H9 (cell line): Measurements from ENCODE around the gene CREB3L2. TPM values are rescaled to one million over a fixed set of nuclear protein-coding genes. Genes with fewer than 3 reads are reported as not detected.

Source experiments
- DNase-seq: peaks from one replicate; pipeline ENCODE4 v3.0.0-alpha.2; 2017
- H2AFZ ChIP-seq: one replicate; pipeline ENCODE4 v1.6.1; 2013; ENCODE audit warnings: mild to moderate bottlenecking, low read length, control low read depth, moderate library complexity
- H2AK5ac ChIP-seq: 2 replicates; pipeline ENCODE4 v1.6.1; 2013; ENCODE audit warnings: low read length, control low read depth, mixed read lengths; ENCODE audit not compliant: insufficient read length
- H2BK120ac ChIP-seq: one replicate; pipeline ENCODE4 v1.6.1; 2013; ENCODE audit warnings: low read depth, mild to moderate bottlenecking, low read length, control low read depth, inconsistent platforms; ENCODE audit not compliant: poor library complexity, severe bottlenecking
- H2BK12ac ChIP-seq: 2 replicates; pipeline ENCODE4 v1.6.1; 2013; ENCODE audit warnings: low read length, control low read depth, mixed read lengths, low read depth; ENCODE audit not compliant: insufficient read length
- H2BK15ac ChIP-seq: 2 replicates; pipeline ENCODE4 v1.6.1; 2013; ENCODE audit warnings: low read depth, low read length, control low read depth
- H2BK20ac ChIP-seq: one replicate; pipeline ENCODE4 v1.6.1; 2013; ENCODE audit warnings: low read depth, mild to moderate bottlenecking, low read length, control low read depth, inconsistent platforms; ENCODE audit not compliant: poor library complexity, severe bottlenecking
- H2BK5ac ChIP-seq: 2 replicates; pipeline ENCODE4 v1.6.1; 2013; ENCODE audit warnings: low read length, control low read depth, mixed read lengths; ENCODE audit not compliant: insufficient read length
- H3K14ac ChIP-seq: 2 replicates; pipeline ENCODE4 v1.6.1; 2013; ENCODE audit warnings: low read length, control low read depth; ENCODE audit not compliant: insufficient read depth
- H3K18ac ChIP-seq: 2 replicates; pipeline ENCODE4 v1.6.1; 2013; ENCODE audit warnings: low read depth, mild to moderate bottlenecking, mixed read lengths, low read length, control low read depth; ENCODE audit not compliant: insufficient read length
- H3K23ac ChIP-seq: 2 replicates; pipeline ENCODE4 v1.6.1; 2013; ENCODE audit warnings: low read length, control low read depth, mixed read lengths, low read depth; ENCODE audit not compliant: insufficient read length
- H3K23me2 ChIP-seq: 2 replicates; pipeline ENCODE4 v1.6.1; 2013; ENCODE audit warnings: low read depth, mild to moderate bottlenecking, mixed read lengths, low read length, control low read depth; ENCODE audit not compliant: insufficient read length, poor library complexity, severe bottlenecking
- H3K27ac ChIP-seq: 2 replicates; pipeline ENCODE4 v1.5.1; 2013; ENCODE audit warnings: low read length, control low read depth, mixed read lengths, low read depth; ENCODE audit not compliant: insufficient read length
- H3K27me3 ChIP-seq: 2 replicates; pipeline ENCODE4 v1.6.1; 2013; ENCODE audit warnings: low read length, control low read depth, inconsistent platforms; ENCODE audit not compliant: insufficient read depth
- H3K4ac ChIP-seq: 2 replicates; pipeline ENCODE4 v1.6.1; 2013; ENCODE audit warnings: low read depth, mild to moderate bottlenecking, control low read depth, inconsistent platforms, low read length, moderate library complexity
- H3K4me1 ChIP-seq: 2 replicates; pipeline ENCODE4 v1.6.1; 2013; ENCODE audit warnings: low read length, control low read depth, inconsistent platforms; ENCODE audit not compliant: insufficient read depth
- H3K4me2 ChIP-seq: 2 replicates; pipeline ENCODE4 v1.6.1; 2013; ENCODE audit warnings: low read length, control low read depth, mixed read lengths; ENCODE audit not compliant: insufficient read length, insufficient read depth
- H3K56ac ChIP-seq: 2 replicates; pipeline ENCODE4 v1.6.1; 2013; ENCODE audit warnings: low read depth, mild to moderate bottlenecking, mixed read lengths, low read length, control low read depth; ENCODE audit not compliant: insufficient read length
- H3K79me1 ChIP-seq: 2 replicates; pipeline ENCODE4 v1.6.1; 2013; ENCODE audit warnings: low read depth, mild to moderate bottlenecking, moderate library complexity, low read length, control low read depth, inconsistent platforms; ENCODE audit not compliant: insufficient read depth, poor library complexity, severe bottlenecking
- H3K79me2 ChIP-seq: 2 replicates; pipeline ENCODE4 v1.6.1; 2013; ENCODE audit warnings: low read length, control low read depth, inconsistent platforms; ENCODE audit not compliant: insufficient read depth
- H3K9ac ChIP-seq: 2 replicates; pipeline ENCODE4 v1.6.1; 2013; ENCODE audit warnings: low read length, control low read depth, mixed read lengths; ENCODE audit not compliant: insufficient read length; ENCODE audit errors: extremely low read depth
- H3K9me3 ChIP-seq: one replicate; pipeline ENCODE4 v1.6.1; 2013; ENCODE audit warnings: low read depth, low read length, inconsistent platforms; ENCODE audit not compliant: control insufficient read depth
- H3T11ph ChIP-seq: one replicate; pipeline ENCODE4 v1.6.1; 2013; ENCODE audit warnings: mild to moderate bottlenecking, low read length, control low read depth, inconsistent platforms
- H4K20me1 ChIP-seq: one replicate; pipeline ENCODE4 v1.6.1; 2013; ENCODE audit not compliant: control insufficient read depth, insufficient read length, insufficient read depth
- H4K5ac ChIP-seq: 2 replicates; pipeline ENCODE4 v1.6.1; 2013; ENCODE audit warnings: low read depth, mild to moderate bottlenecking, mixed read lengths, low read length, control low read depth; ENCODE audit not compliant: insufficient read length
- H4K8ac ChIP-seq: replicated peaks from 2 replicates; pipeline ENCODE4 v1.6.1; 2013; ENCODE audit warnings: low read length, control low read depth, mixed read lengths, low read depth; ENCODE audit not compliant: insufficient read length
- H4K91ac ChIP-seq: 2 replicates; pipeline ENCODE4 v1.6.1; 2013; ENCODE audit warnings: low read depth, mild to moderate bottlenecking, moderate library complexity, mixed read lengths, low read length, control low read depth; ENCODE audit not compliant: insufficient read length
- H3K27ac Mint-ChIP-seq, 3 experiments: 2 replicates in 2 of 3; 3 replicates in 1 of 3; pipeline ENCODE4 v1.8.0; 2020 to 2021; ENCODE audit warnings: mixed read lengths in 3 of 3, mild to moderate bottlenecking in 1 of 3, moderate library complexity in 1 of 3
- H3K27me3 Mint-ChIP-seq: 2 replicates; pipeline ENCODE4 v1.8.0; 2021; ENCODE audit warnings: low read depth, mild to moderate bottlenecking, moderate library complexity, mixed read lengths
- H3K36me3 Mint-ChIP-seq, 3 experiments: 2 replicates in 2 of 3; 3 replicates in 1 of 3; pipeline ENCODE4 v1.8.0; 2020 to 2021; ENCODE audit warnings: low read depth in 3 of 3, mixed read lengths in 3 of 3; ENCODE audit not compliant: insufficient read depth in 1 of 3
- H3K4me1 Mint-ChIP-seq, 2 experiments: 2 replicates each; pipeline ENCODE4 v1.8.0; 2020; ENCODE audit warnings: mixed read lengths in 2 of 2
- H3K4me3 Mint-ChIP-seq, 2 experiments: 2 replicates in 1 of 2; 3 replicates in 1 of 2; pipeline ENCODE4 v1.8.0; 2020 to 2021; ENCODE audit warnings: mild to moderate bottlenecking in 2 of 2, mixed read lengths in 2 of 2, moderate library complexity in 1 of 2
- H3K9me3 Mint-ChIP-seq, 2 experiments: 2 replicates in 1 of 2; 3 replicates in 1 of 2; pipeline ENCODE4 v1.8.0; 2020; ENCODE audit warnings: mild to moderate bottlenecking in 2 of 2, mixed read lengths in 2 of 2, moderate library complexity in 1 of 2
- CTCF ChIP-seq: fragments of 200-600 bp; sonication (generic); conservative IDR thresholded peaks from 3 replicates; pipeline ENCODE4 v1.8.0; 2021; ENCODE audit warnings: antibody characterized with exemption, mild to moderate bottlenecking
- WGBS: extraction: QIAGEN DNeasy Blood & Tissue Kit; methylation state at CpG from one replicate; pipeline ENCODE4 v1.1.7; 2013; ENCODE audit warnings: missing lambda C conversion rate, low lambda C conversion rate, mixed read lengths; ENCODE audit not compliant: insufficient read length; ENCODE audit errors: extremely low coverage; 5-methylcytosine and 5-hydroxymethylcytosine counted together
- total RNA-seq: library from RNA; stranded (reverse); gene quantifications from 2 replicates; pipeline ENCODE4 v1.2.1, GENCODE V29; 2021

CREB3L2 gene
- total RNA-seq, 1 experiment from 2014 or later = 60.7 TPM

- Histone ChIP-seq H3K18ac (no peak overlapping the region), H3K27ac (no peak overlapping the region), H3K79me2 (peaks cover 7% of the 10 kb centered on the region; the same call in 1 of the 2 replicates), H2BK12ac (no peak overlapping the region), H3K23ac (no peak overlapping the region), H3K4me2 (no peak overlapping the region), H3K23me2 (no peaks in the 10 kb centered on the region), H4K91ac (no peak overlapping the region), H3K27me3 (no peaks in the 10 kb centered on the region), H2AK5ac (no peak overlapping the region), H4K20me1 (no peaks in the 10 kb centered on the region), H4K5ac (no peak overlapping the region), H3K4me1 (peaks cover 5% of the 10 kb centered on the region; the same call in 1 of the 2 replicates), H3K14ac (no peak overlapping the region), H2BK120ac (no peak overlapping the region), H3K79me1 (peaks cover 6% of the 10 kb centered on the region), H2BK5ac (no peak overlapping the region), H2BK15ac (no peak overlapping the region), H3K4ac (no peak overlapping the region), H2AFZ (no peak overlapping the region), H2BK20ac (no peak overlapping the region), H3K56ac (no peak overlapping the region), H4K8ac (no peak overlapping the region), H3T11ph (no peak overlapping the region), H3K9ac (no peak overlapping the region), H3K9me3 (no peaks in the 10 kb centered on the region)
- no peak for DNase-seq
- Mint-ChIP-seq H3K9me3 (no peaks in the 10 kb centered on the region), H3K4me3 (no peak overlapping the region), H3K4me1 (peaks cover 10 to 16% of the 10 kb centered on the region in 2 experiments), H3K36me3 (peaks cover 7 to 30% (median 14%) of the 10 kb centered on the region in 3 experiments), H3K27me3 (no peaks in the 10 kb centered on the region), H3K27ac (peak overlapping the region in 2 of 3 experiments; percentile 9; a peak in 2 of 7 replicates)
- no CpG with 5 or more reads among the region's 5 CpGs for WGBS
- TF ChIP-seq CTCF = no peak
These were observed 9.8 kb downstream of the CREB3L2 start for GRCh38 chr7:137992104-137992549.
